Keratinocyte (primary cell): ENCODE data around the gene PIK3AP1. TPM values are rescaled to one million over a fixed set of nuclear protein-coding genes. Genes with fewer than 3 reads are reported as not detected.

Source experiments
- DNase-seq: peaks from one replicate; pipeline ENCODE4 v3.0.0-alpha.2; 2011; ENCODE audit warnings: low read depth, missing footprints, low spot score
- FAIRE-seq: peaks from 2 replicates; lab custom pipeline; 2011; peaks lifted over from hg19 to GRCh38; lab: Jason Lieb, UNC
- H2AFZ ChIP-seq: 2 replicates; pipeline ENCODE4 v1.6.0; 2012; ENCODE audit warnings: low read length, control low read depth, inconsistent platforms; ENCODE audit not compliant: control insufficient read depth
- H3K27ac ChIP-seq: 2 replicates; pipeline ENCODE4 v1.5.1; 2011; ENCODE audit warnings: low read length; ENCODE audit not compliant: control insufficient read depth, insufficient read depth
- H3K27me3 ChIP-seq: 3 replicates; pipeline ENCODE4 v1.6.0; 2011; ENCODE audit warnings: low read length; ENCODE audit not compliant: control insufficient read depth, insufficient read depth; ENCODE audit errors: extremely low read depth
- H3K36me3 ChIP-seq, 2 experiments: 2 replicates in 1 of 2; 3 replicates in 1 of 2; pipeline ENCODE4 v1.5.1; 2011; ENCODE audit warnings: low read length in 2 of 2, mild to moderate bottlenecking in 1 of 2; ENCODE audit not compliant: control insufficient read depth in 2 of 2, insufficient read depth in 2 of 2; ENCODE audit errors: extremely low read depth in 1 of 2
- H3K4me1 ChIP-seq: 3 replicates; pipeline ENCODE4 v1.5.1; 2011; ENCODE audit warnings: low read length; ENCODE audit not compliant: control insufficient read depth, insufficient read depth; ENCODE audit errors: extremely low read depth
- H3K4me2 ChIP-seq: 3 replicates; pipeline ENCODE4 v1.6.0; 2011; ENCODE audit warnings: low read depth, low read length; ENCODE audit not compliant: control insufficient read depth, insufficient read depth; ENCODE audit errors: extremely low read depth
- H3K4me3 ChIP-seq, 3 experiments: fragments of 200-600 bp in 1 of 3; sonication (generic) in 1 of 3; 2 replicates in 2 of 3; 3 replicates in 1 of 3; pipeline ENCODE4 v1.5.1; 2011 to 2016; ENCODE audit warnings: low read length in 3 of 3, mild to moderate bottlenecking in 3 of 3, control low read depth in 2 of 3, inconsistent platforms in 1 of 3, low read depth in 1 of 3, mixed read lengths in 1 of 3, mixed run types in 1 of 3, moderate library complexity in 1 of 3; ENCODE audit not compliant: control insufficient read depth in 2 of 3, insufficient read depth in 2 of 3; ENCODE audit errors: extremely low read depth in 1 of 3
- H3K79me2 ChIP-seq: 2 replicates; pipeline ENCODE4 v1.6.0; 2012; ENCODE audit warnings: low read length; ENCODE audit not compliant: control insufficient read depth, insufficient read depth
- H3K9ac ChIP-seq: 3 replicates; pipeline ENCODE4 v1.6.0; 2011; ENCODE audit warnings: low read length; ENCODE audit not compliant: control insufficient read depth, insufficient read depth; ENCODE audit errors: extremely low read depth
- H3K9me1 ChIP-seq: 3 replicates; pipeline ENCODE4 v1.6.0; 2011; ENCODE audit warnings: low read length; ENCODE audit not compliant: control insufficient read depth, insufficient read depth; ENCODE audit errors: extremely low read depth
- H3K9me3 ChIP-seq: 2 replicates; pipeline ENCODE4 v1.5.1; 2012; ENCODE audit warnings: low read depth, low read length; ENCODE audit not compliant: control insufficient read depth
- H4K20me1 ChIP-seq: 3 replicates; pipeline ENCODE4 v1.6.0; 2011; ENCODE audit warnings: low read length; ENCODE audit not compliant: control insufficient read depth, insufficient read depth; ENCODE audit errors: extremely low read depth
- CTCF ChIP-seq, 3 experiments: IDR thresholded peaks in 1 of 3; conservative IDR thresholded peaks in 1 of 3; optimal IDR thresholded peaks in 1 of 3; 2 replicates in 2 of 3; 3 replicates in 1 of 3; pipeline versions ENCODE3 to v1.5.1; 2011; ENCODE audit warnings: low read length in 3 of 3, mild to moderate bottlenecking in 3 of 3, moderate library complexity in 2 of 3, control low read depth in 1 of 3, inconsistent platforms in 1 of 3; ENCODE audit not compliant: insufficient read depth in 2 of 3; ENCODE audit errors: extremely low read depth in 1 of 3
- EZH2 ChIP-seq: IDR thresholded peaks from one replicate; pipeline ENCODE4 v1.6.1; 2012; ENCODE audit warnings: inconsistent platforms, mild to moderate bottlenecking, low read length, moderate library complexity
- dilution Hi-C: fragments of 300-500 bp; cut with MboI; formaldehyde crosslinking; loops from one replicate; pipeline ENCODE4 v1.7.0; 2020; ENCODE audit warnings: low sequenced_read_pairs; ENCODE audit not compliant: extremely low pct_ligation_motif_present
- polyA plus RNA-seq, 5 experiments: library from polyadenylated mRNA; depleted of rRNA in 3 of 5; stranded (reverse) in 3 of 5; stranded (forward) in 1 of 5; unstranded in 1 of 5; fragments of >200 nt; gene quantifications; 1 replicate in 1 of 5; 2 replicates in 3 of 5; 3 replicates in 1 of 5; pipeline versions ENCODE4 v1.2.1 to v1.2.3, GENCODE V29; 2011 to 2012; ENCODE audit warnings: missing spikeins in 2 of 5, low read depth in 1 of 5, low replicate concordance in 1 of 5

PIK3AP1 gene
- polyA plus RNA-seq, 1 donor (not counting 4 experiments of a cell fraction or from before 2014, with no cell fraction given): not detected

GRCh38 chr10:96756111-96756903 is 36.0 kb upstream of the PIK3AP1 start:
- TF ChIP-seq EZH2: no peak
- no peak for TF ChIP-seq CTCF (optimal IDR thresholded peaks at IDR 0.05 in 1 of 3, IDR thresholded peaks at IDR 0.05 in 1 of 3, conservative IDR thresholded peaks at IDR 0.05 in 1 of 3; ENCODE audit: extremely low read depth in 1 of 3, insufficient read depth in 2 of 3, low read length in 3 of 3)
- no peaks in the 10 kb centered on the region for H3K9me1 ChIP-seq
- H3K4me3 ChIP-seq: no peak overlapping the region
- H3K79me2 ChIP-seq: no peaks in the 10 kb centered on the region
- no peak for DNase-seq
- H3K4me1 ChIP-seq: no peaks in the 10 kb centered on the region
- no peak overlapping the region for H3K27ac ChIP-seq
- no peaks in the 10 kb centered on the region for H3K27me3 ChIP-seq
- H3K9me3 ChIP-seq: no peaks in the 10 kb centered on the region
- no peak overlapping the region for H2AFZ ChIP-seq
- H3K9ac ChIP-seq: no peak overlapping the region
- no peaks in the 10 kb centered on the region for H4K20me1 ChIP-seq
- no peak for FAIRE-seq
- dilution Hi-C loops: no loop called here
- H3K36me3 ChIP-seq: no peaks in the 10 kb centered on the region
- no peak overlapping the region for H3K4me2 ChIP-seq

GRCh38 chr10:96753956-96754355 is 33.6 kb upstream of the PIK3AP1 start:
- Histone ChIP-seq H3K36me3 (no peaks in the 10 kb centered on the region), H3K27me3 (no peaks in the 10 kb centered on the region), H2AFZ (no peak overlapping the region), H3K9ac (no peak overlapping the region), H3K27ac (no peak overlapping the region), H3K79me2 (no peaks in the 10 kb centered on the region), H3K4me2 (no peak overlapping the region), H3K4me1 (no peaks in the 10 kb centered on the region), H4K20me1 (no peaks in the 10 kb centered on the region), H3K4me3 (no peak overlapping the region), H3K9me1 (no peaks in the 10 kb centered on the region), H3K9me3 (no peaks in the 10 kb centered on the region)
- no peak for TF ChIP-seq EZH2
- TF ChIP-seq CTCF (optimal IDR thresholded peaks at IDR 0.05 in 1 of 3, IDR thresholded peaks at IDR 0.05 in 1 of 3, conservative IDR thresholded peaks at IDR 0.05 in 1 of 3; ENCODE audit: extremely low read depth in 1 of 3, insufficient read depth in 2 of 3, low read length in 3 of 3): no peak
- FAIRE-seq (no peak), DNase-seq (no peak)
- dilution Hi-C loops: no loop called here
